ENCODE measurements around the gene OR6S1. TPM values are rescaled to one million over a fixed set of nuclear protein-coding genes. Genes with fewer than 3 reads are reported as not detected.

The OR6S1 gene
- total RNA-seq (2014; rRNA removed; shearing (Covaris generic)), result not detected in 2 replicates
- total RNA-seq (2022), result not detected in 2 replicates
- not detected for Bru-seq, nascent RNA
- BruChase-seq, experiment 1, labeled RNA remaining after a 6-hour chase, result not detected
- not detected for BruChase-seq, experiment 2, labeled RNA remaining after a 2-hour chase
- long read RNA-seq, result 0 reads

- Histone ChIP-seq H3K9me2 (ENCODE audit: insufficient read depth, low read length) (no peaks in the 10 kb centered on the region), H3K79me2 (ENCODE audit: insufficient read depth, low read depth, low read length) (no peaks in the 10 kb centered on the region), H3K27ac (ENCODE audit: low read depth, low read length, poor library complexity, severe bottlenecking) (no peak within 1 kb of the TSS), H2AFZ (ENCODE audit: low read length) (no peak within 1 kb of the TSS), H3K4me1 (ENCODE audit: insufficient read depth, low read length, poor library complexity, severe bottlenecking) (no peaks in the 10 kb centered on the region), H3K4me3 (ENCODE audit: low read depth, low read length, poor library complexity, severe bottlenecking) (no peak within 1 kb of the TSS), H3K36me3 (ENCODE audit: insufficient read depth, low read length) (no peaks in the 10 kb centered on the region), H4K20me1 (ENCODE audit: insufficient read depth, low read length) (no peaks in the 10 kb centered on the region), H3K9me3 (ENCODE audit: low read length) (no peaks in the 10 kb centered on the region), H3K4me2 (ENCODE audit: low read length) (no peak within 1 kb of the TSS)
- BruUV-seq (replicated peaks), result no TSS peak
- ChIA-PET POLR2A (no interaction called here), CTCF (ENCODE audit: unreplicated experiment) (no interaction called here)
- TF ChIP-seq EZH2phosphoT487 (IDR thresholded peaks at IDR 0.05; ENCODE audit: borderline replicate concordance, low read depth, low read length), result no peak
- TF ChIP-seq CTCF (conservative IDR thresholded peaks at IDR 0.05; ENCODE audit: low read length), result no peak
- DNase-seq (ENCODE audit: low spot score), result no peak
- intact Hi-C loops (cut with micrococcal nuclease; ENCODE audit: unreplicated experiment), result no loop called here
Measured at GRCh38 chr14:20641591-20641990, at the start of gene OR6S1. TSS of gene OR6S1 (minus strand) at chr14:20641691. CDS start at chr14:20641691, 0 bp downstream.

- Histone ChIP-seq H3K4me3 (ENCODE audit: low read depth, low read length, poor library complexity, severe bottlenecking) (no peak overlapping the region), H3K4me2 (ENCODE audit: low read length) (peak overlapping the region; percentile 4; the same call in 1 of the 2 replicates), H3K9me2 (ENCODE audit: insufficient read depth, low read length) (no peaks in the 10 kb centered on the region), H4K20me1 (ENCODE audit: insufficient read depth, low read length) (no peaks in the 10 kb centered on the region), H3K4me1 (ENCODE audit: insufficient read depth, low read length, poor library complexity, severe bottlenecking) (no peaks in the 10 kb centered on the region), H3K9me3 (ENCODE audit: low read length) (no peaks in the 10 kb centered on the region), H3K27ac (ENCODE audit: low read depth, low read length, poor library complexity, severe bottlenecking) (no peak overlapping the region), H2AFZ (ENCODE audit: low read length) (no peak overlapping the region; the same call in 1 of the 2 replicates), H3K36me3 (ENCODE audit: insufficient read depth, low read length) (no peaks in the 10 kb centered on the region), H3K79me2 (ENCODE audit: insufficient read depth, low read depth, low read length) (no peaks in the 10 kb centered on the region)
- DNase-seq (ENCODE audit: low spot score), result peak; percentile 70
- POLR2A ChIA-PET, result interaction anchor here (1.1 to 1.2 kb wide), 3 partner anchors 10 to 163 kb away, joined by 3 to 6 read pairs (median 3); no protein-coding TSS in a partner anchor
- BruUV-seq (replicated peaks), result no TSS peak
- TF ChIP-seq EZH2phosphoT487 (IDR thresholded peaks at IDR 0.05; ENCODE audit: borderline replicate concordance, low read depth, low read length), result no peak
- peak; percentile 96 for TF ChIP-seq CTCF (conservative IDR thresholded peaks at IDR 0.05; ENCODE audit: low read length)
- intact Hi-C loops (cut with micrococcal nuclease; ENCODE audit: unreplicated experiment), result loop anchor here (1.0 to 2.0 kb wide), 2 partner anchors 28 to 160 kb away; no protein-coding TSS in a partner anchor
- CTCF ChIA-PET (ENCODE audit: unreplicated experiment), result interaction anchor here (0.7 kb wide), 1 partner anchor 9 kb away, joined by 3 read pairs; no protein-coding TSS in a partner anchor
Measured at GRCh38 chr14:20690848-20691640, 49.6 kb upstream of the OR6S1 start.
